ENCODE results near the gene CRYBA2. TPM values are rescaled to one million over a fixed set of nuclear protein-coding genes. Genes with fewer than 3 reads are reported as not detected.
A peak's percentile ranks its signal among the peaks of the same experiment; 100 is the strongest.

CRYBA2 gene
- polyA plus RNA-seq, 2 of the 4 experiments (the other 2 are of a cell fraction), result not detected

DNA sequence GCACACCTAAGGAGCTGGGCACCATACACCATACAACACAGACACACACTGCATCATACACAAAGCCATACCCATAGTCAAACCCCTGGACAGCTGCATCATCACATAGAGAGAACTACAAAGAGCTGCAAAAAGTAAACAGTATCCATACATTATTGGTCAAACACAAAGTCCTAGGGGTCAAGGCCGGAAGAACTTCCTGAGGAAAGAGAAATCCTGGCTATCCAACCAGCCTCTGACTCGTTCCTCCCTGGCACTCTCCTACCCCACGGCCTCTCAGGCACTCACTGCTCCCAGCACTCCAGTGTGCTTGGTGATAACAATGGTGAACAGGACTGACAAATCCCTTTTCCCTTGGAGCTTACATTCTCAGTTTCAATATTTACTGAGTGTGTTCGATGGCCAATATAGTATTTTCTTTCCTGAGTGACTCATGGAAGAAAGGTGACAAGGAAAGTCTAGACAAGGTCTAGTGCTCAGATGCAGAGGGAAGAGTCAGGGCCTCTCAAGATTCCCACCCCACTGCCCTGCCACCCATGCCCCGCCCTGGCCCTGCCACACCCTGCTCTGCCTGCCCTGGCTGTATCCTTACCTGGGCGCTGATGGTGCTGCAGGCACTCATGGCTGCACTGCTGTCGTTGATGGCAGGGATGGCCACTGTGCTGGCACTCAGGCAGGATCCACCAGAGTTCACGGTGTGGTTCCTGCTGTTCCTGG lies 44.7 kb upstream of the CRYBA2 start:
- CTCF ChIA-PET, result interaction anchor here (0.6 to 14.1 kb wide), 10 partner anchors 9 to 162 kb away, joined by 3 to 149 read pairs (median 7); partner anchors contain the start of gene SLC23A3
- POLR2A ChIA-PET, result no interaction called here
- Histone ChIP-seq H3K4me2 (no peak overlapping the region), H3K27ac (no peak overlapping the region), H3K9me3 (no peaks in the 10 kb centered on the region), H3K4me3 (no peak overlapping the region), H3K4me1 (peaks cover 3% of the 10 kb centered on the region; the same call in 1 of the 3 replicates)
- ATAC-seq (no peak; a peak in 1 of 6 replicates), DNase-seq (ENCODE audit: low read depth in 1 of 2, low spot score in 1 of 2) (no peak), FAIRE-seq (no peak)
- TF ChIP-seq PHF8 (IDR thresholded peaks at IDR 0.05; ENCODE audit: borderline replicate concordance, low read depth) (no peak), CHD2 (IDR thresholded peaks at IDR 0.05; ENCODE audit: low read length, partially characterized antibody) (no peak), ZNF302 (CRISPR knock-in tag; IDR thresholded peaks at IDR 0.05) (no peak), MYC (IDR thresholded peaks at IDR 0.05; ENCODE audit: borderline replicate concordance, low read length) (no peak), HOXA7 (CRISPR knock-in tag; IDR thresholded peaks at IDR 0.05) (no peak), KDM1A (IDR thresholded peaks at IDR 0.05; ENCODE audit: low read depth) (no peak), POLR2AphosphoS2 (conservative IDR thresholded peaks at IDR 0.05; ENCODE audit: low read length) (no peak), RFX5 (IDR thresholded peaks at IDR 0.05) (no peak)
- TF ChIP-seq, protein P1, sequence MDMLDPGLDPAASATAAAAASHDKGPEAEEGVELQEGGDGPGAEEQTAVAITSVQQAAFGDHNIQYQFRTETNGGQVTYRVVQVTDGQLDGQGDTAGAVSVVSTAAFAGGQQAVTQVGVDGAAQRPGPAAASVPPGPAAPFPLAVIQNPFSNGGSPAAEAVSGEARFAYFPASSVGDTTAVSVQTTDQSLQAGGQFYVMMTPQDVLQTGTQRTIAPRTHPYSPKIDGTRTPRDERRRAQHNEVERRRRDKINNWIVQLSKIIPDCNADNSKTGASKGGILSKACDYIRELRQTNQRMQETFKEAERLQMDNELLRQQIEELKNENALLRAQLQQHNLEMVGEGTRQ (IDR thresholded peaks at IDR 0.05), result no peak
- WGBS (ENCODE audit: missing lambda C conversion rate), result 3% methylated on average over 7 of the region's 8 CpGs

DNA sequence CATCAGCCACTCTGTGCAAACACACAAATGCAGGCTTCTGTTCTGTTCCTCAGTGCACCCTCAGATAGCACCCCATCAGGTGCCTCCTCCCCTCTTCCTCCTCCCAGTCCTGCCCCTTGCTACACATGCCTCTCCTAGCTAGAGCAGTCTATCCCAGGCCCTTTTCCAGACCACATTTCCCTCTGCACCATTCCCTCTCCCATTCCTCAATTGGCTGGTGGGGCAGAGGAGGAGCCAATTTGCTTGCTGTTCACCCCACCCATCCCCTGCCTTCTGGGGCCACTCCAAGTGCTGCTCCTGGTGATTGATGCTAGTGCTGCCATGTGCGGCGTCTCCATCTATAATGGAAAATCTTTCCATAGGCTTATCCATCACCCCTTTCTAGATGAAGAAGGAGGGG lies 42.7 kb upstream of the CRYBA2 start:
- CTCF ChIA-PET, result interaction anchor here (0.9 to 2.9 kb wide), 5 partner anchors 22 to 119 kb away, joined by 3 to 11 read pairs (median 5); no protein-coding TSS in a partner anchor
- 88% methylated on average over 2 of the region's 2 CpGs for WGBS (ENCODE audit: missing lambda C conversion rate)

More for the DNA sequence above, 42.7 kb upstream of the CRYBA2 start:
- Histone ChIP-seq H3K4me1 (no peaks in the 10 kb centered on the region), H3K4me2 (no peak overlapping the region), H3K9me3 (no peaks in the 10 kb centered on the region), H3K27ac (no peak overlapping the region), H3K4me3 (no peak overlapping the region)
- DNase-seq (ENCODE audit: low read depth in 1 of 2, low spot score in 1 of 2), result no peak
- peak in 1 of 2 experiments; percentile 18; a peak in 1 of 6 replicates for ATAC-seq
- POLR2A ChIA-PET, result no interaction called here
- TF ChIP-seq POLR2A (IDR thresholded peaks at IDR 0.05; ENCODE audit: low read length), result no peak
- TF ChIP-seq PHF8 (IDR thresholded peaks at IDR 0.05; ENCODE audit: borderline replicate concordance, low read depth), result no peak
- no peak for TF ChIP-seq MAZ (IDR thresholded peaks at IDR 0.05; ENCODE audit: borderline replicate concordance, low read depth, low read length)
- TF ChIP-seq, protein P2, sequence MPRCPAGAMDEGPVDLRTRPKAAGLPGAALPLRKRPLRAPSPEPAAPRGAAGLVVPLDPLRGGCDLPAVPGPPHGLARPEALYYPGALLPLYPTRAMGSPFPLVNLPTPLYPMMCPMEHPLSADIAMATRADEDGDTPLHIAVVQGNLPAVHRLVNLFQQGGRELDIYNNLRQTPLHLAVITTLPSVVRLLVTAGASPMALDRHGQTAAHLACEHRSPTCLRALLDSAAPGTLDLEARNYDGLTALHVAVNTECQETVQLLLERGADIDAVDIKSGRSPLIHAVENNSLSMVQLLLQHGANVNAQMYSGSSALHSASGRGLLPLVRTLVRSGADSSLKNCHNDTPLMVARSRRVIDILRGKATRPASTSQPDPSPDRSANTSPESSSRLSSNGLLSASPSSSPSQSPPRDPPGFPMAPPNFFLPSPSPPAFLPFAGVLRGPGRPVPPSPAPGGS (IDR thresholded peaks at IDR 0.05), result no peak
- no peak for TF ChIP-seq ZSCAN20 (CRISPR knock-in tag; IDR thresholded peaks at IDR 0.05)
- no peak for TF ChIP-seq ZC3H11A (IDR thresholded peaks at IDR 0.05)
- TF ChIP-seq FOXS1 (CRISPR knock-in tag; IDR thresholded peaks at IDR 0.05), result no peak
- no peak for TF ChIP-seq EHF (CRISPR knock-in tag; IDR thresholded peaks at IDR 0.05)
- TF ChIP-seq RARB (CRISPR knock-in tag; IDR thresholded peaks at IDR 0.05), result no peak
- no peak for TF ChIP-seq KDM1A (IDR thresholded peaks at IDR 0.05; ENCODE audit: low read depth)
- TF ChIP-seq HOXB5 (CRISPR knock-in tag; IDR thresholded peaks at IDR 0.05), result no peak
- TF ChIP-seq, protein P3, sequence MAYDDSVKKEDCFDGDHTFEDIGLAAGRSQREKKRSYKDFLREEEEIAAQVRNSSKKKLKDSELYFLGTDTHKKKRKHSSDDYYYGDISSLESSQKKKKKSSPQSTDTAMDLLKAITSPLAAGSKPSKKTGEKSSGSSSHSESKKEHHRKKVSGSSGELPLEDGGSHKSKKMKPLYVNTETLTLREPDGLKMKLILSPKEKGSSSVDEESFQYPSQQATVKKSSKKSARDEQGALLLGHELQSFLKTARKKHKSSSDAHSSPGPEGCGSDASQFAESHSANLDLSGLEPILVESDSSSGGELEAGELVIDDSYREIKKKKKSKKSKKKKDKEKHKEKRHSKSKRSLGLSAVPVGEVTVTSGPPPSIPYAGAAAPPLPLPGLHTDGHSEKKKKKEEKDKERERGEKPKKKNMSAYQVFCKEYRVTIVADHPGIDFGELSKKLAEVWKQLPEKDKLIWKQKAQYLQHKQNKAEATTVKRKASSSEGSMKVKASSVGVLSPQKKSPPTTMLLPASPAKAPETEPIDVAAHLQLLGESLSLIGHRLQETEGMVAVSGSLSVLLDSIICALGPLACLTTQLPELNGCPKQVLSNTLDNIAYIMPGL (CRISPR knock-in tag; IDR thresholded peaks at IDR 0.05; ENCODE audit: borderline replicate concordance), result no peak
- TF ChIP-seq, protein P4, sequence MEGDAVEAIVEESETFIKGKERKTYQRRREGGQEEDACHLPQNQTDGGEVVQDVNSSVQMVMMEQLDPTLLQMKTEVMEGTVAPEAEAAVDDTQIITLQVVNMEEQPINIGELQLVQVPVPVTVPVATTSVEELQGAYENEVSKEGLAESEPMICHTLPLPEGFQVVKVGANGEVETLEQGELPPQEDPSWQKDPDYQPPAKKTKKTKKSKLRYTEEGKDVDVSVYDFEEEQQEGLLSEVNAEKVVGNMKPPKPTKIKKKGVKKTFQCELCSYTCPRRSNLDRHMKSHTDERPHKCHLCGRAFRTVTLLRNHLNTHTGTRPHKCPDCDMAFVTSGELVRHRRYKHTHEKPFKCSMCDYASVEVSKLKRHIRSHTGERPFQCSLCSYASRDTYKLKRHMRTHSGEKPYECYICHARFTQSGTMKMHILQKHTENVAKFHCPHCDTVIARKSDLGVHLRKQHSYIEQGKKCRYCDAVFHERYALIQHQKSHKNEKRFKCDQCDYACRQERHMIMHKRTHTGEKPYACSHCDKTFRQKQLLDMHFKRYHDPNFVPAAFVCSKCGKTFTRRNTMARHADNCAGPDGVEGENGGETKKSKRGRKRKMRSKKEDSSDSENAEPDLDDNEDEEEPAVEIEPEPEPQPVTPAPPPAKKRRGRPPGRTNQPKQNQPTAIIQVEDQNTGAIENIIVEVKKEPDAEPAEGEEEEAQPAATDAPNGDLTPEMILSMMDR (IDR thresholded peaks at IDR 0.05), result no peak
- no peak for TF ChIP-seq SMC3 (IDR thresholded peaks at IDR 0.05)
- no peak for TF ChIP-seq RCOR1 (IDR thresholded peaks at IDR 0.05; ENCODE audit: low read depth, low read length)
- TF ChIP-seq JUN (IDR thresholded peaks at IDR 0.05), result no peak
- no peak for TF ChIP-seq CBX2 (IDR thresholded peaks at IDR 0.05; ENCODE audit: borderline replicate concordance, low read depth)
- FAIRE-seq, result no peak

Measured in A549 (cell line).